Epithelial cell of proximal tubule (primary cell): Measurements from ENCODE around the gene ACAP2. TPM values are rescaled to one million over a fixed set of nuclear protein-coding genes. Genes with fewer than 3 reads are reported as not detected.

Experiments used
- DNase-seq: peaks from one replicate; pipeline ENCODE4 v3.0.0-alpha.2; 2011; ENCODE audit warnings: low read depth
- H3K4me3 ChIP-seq: 2 replicates; pipeline ENCODE4 v1.5.1; 2011; ENCODE audit warnings: low read depth, mild to moderate bottlenecking, low read length
- total RNA-seq: library from RNA; depleted of rRNA; stranded (reverse); fragments of >200 nt; gene quantifications from 2 replicates; pipeline ENCODE4 v1.2.3, GENCODE V29; 2015
- TF ChIP-seq, protein P1 (sequence below): conservative IDR thresholded peaks from 2 replicates; pipeline ENCODE4 v1.5.1; 2012; ENCODE audit warnings: low read depth, mild to moderate bottlenecking, low read length

ACAP2 gene
- total RNA-seq, 1 donor from 2014 or later = 26.2 TPM

GRCh38 chr3:195268576-195269309 is 174.1 kb downstream of the ACAP2 start:
- no peak overlapping the region for H3K4me3 ChIP-seq

DNA sequence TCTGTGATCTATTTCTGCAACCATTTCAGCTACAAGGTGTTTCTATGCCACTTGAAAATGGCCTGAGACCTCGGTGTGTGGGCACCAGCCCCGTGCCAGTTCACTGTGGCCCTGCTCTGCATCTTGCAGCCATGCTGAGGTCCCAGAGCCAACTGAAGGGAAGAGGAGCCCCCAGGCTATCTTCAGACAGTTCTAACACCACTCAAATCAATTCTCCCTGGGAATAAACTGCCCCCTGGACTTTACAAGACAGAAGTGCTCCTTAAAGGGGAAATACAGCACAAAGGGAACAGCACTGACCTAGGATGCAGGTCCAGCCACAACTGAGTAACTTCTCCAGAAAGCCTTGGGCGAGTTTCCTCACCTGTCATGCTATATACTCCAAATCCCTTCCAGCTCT is 175.7 kb downstream of the ACAP2 start:
- TF ChIP-seq, protein P1, sequence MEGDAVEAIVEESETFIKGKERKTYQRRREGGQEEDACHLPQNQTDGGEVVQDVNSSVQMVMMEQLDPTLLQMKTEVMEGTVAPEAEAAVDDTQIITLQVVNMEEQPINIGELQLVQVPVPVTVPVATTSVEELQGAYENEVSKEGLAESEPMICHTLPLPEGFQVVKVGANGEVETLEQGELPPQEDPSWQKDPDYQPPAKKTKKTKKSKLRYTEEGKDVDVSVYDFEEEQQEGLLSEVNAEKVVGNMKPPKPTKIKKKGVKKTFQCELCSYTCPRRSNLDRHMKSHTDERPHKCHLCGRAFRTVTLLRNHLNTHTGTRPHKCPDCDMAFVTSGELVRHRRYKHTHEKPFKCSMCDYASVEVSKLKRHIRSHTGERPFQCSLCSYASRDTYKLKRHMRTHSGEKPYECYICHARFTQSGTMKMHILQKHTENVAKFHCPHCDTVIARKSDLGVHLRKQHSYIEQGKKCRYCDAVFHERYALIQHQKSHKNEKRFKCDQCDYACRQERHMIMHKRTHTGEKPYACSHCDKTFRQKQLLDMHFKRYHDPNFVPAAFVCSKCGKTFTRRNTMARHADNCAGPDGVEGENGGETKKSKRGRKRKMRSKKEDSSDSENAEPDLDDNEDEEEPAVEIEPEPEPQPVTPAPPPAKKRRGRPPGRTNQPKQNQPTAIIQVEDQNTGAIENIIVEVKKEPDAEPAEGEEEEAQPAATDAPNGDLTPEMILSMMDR = no peak
- DNase-seq = no peak
- no peak overlapping the region for H3K4me3 ChIP-seq

More at GRCh38 chr3:195268576-195269309, 174.1 kb downstream of the ACAP2 start:
- DNase-seq = no peak
- TF ChIP-seq, protein P1 = no peak

DNA sequence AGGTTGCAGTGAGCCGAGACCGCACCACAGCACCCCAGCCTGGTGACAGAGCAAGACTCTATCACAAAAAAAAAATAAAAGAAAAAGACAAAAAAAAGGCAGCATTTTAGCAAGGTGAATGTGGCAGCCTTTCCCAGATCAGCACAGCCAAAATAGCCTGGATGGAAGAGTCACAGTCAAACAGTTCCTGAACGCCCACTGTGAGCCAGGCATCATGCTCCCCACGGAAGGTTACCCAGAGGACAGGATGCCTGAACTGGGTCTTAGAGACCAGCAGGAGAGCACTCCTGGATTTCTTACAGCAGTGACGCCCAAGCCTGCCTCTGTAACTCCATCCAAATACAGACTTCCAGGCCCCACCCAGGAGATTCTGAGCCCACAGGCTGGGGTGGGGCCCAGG is 176.4 kb downstream of the ACAP2 start:
- DNase-seq = no peak

GRCh38 chr3:195265363-195265976 is 177.3 kb downstream of the ACAP2 start:
- no peak for DNase-seq
- H3K4me3 ChIP-seq = no peak overlapping the region
- TF ChIP-seq, protein P1 = no peak

More for the DNA sequence above, 176.4 kb downstream of the ACAP2 start:
- H3K4me3 ChIP-seq = no peak overlapping the region
- TF ChIP-seq, protein P1 = no peak

DNA sequence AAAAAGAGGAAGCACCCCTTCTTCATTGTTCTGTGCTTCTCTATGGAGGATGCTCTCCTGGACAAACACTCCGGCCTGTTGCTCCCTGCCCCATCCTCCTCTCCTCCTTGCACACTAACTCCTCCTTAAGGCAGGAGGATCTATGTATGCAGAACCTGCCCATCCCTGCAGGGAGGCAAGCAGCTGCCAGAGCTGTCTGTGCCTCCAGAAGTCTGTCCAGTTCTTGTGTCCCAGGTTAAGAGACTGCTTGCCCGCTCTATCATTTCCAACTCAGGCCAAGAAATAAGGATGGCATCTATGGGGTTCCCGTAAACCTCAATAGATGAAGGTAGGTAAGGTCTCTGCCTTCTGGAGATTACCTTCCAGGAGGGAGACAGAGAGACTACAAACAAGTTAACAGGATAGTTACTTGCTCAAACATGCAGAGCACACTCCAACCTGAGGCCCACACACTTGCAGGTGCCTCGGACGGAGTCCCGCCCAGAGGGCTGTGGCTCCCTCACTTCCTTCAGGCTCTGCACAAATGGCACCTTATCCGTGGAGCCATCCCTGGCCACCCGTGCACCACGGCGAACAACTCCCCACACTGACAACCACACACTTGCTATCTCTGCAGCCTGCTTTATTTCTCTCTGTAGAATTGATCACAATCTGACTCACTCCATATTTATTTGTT is 178.8 kb downstream of the ACAP2 start:
- TF ChIP-seq, protein P1 = no peak
- DNase-seq = no peak
- H3K4me3 ChIP-seq = no peak overlapping the region

DNA sequence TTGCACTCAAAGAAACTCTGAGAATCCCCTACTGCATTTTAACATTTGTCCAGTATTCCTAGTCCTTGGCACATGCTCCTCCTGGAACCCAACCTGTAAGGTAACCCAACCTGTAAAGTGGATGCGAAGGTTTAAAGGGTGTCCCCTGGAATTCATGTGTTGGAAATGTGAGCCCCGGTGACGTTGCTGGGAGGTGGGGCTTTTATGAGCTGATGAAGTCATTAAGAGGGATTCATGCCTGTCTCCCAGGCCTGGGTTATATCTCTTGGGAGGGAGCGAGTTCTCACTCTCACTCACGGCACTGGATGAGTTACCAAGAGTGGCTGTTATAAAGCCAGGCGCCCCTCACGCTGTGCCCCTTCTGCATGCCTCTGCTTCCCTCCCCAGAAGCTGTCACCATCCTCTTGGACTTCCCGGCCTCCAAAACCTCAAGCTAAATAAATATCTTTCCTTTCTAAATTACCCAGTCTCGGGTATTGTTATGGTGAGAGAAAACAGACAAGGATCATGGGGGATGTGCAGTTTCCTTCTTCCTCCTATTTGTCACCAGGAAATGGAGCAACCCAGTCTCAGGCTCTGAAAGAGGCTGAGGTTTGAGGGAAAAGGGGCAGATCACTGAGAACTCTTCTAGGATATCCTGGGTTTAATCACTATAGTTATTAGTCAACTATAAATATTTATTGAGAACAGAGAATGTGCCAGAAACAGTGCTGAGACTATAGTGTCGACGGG is 179.5 kb downstream of the ACAP2 start:
- TF ChIP-seq, protein P1 = no peak

More for the DNA sequence above, 179.5 kb downstream of the ACAP2 start:
- no peak overlapping the region for H3K4me3 ChIP-seq
- DNase-seq = no peak
